C4-2B (cell line): ENCODE results near the gene SPTB.

Source experiments
- ZFX ChIP-seq: fragments of 450-650 bp; IDR thresholded peaks from 2 replicates; pipeline ENCODE4 v1.6.1; 2017
- TF ChIP-seq, protein P1 (sequence below): fragments of 450-650 bp; conservative IDR thresholded peaks from 2 replicates; pipeline ENCODE4 v1.5.1; 2017; ENCODE audit warnings: mild to moderate bottlenecking

- TF ChIP-seq, protein P1, sequence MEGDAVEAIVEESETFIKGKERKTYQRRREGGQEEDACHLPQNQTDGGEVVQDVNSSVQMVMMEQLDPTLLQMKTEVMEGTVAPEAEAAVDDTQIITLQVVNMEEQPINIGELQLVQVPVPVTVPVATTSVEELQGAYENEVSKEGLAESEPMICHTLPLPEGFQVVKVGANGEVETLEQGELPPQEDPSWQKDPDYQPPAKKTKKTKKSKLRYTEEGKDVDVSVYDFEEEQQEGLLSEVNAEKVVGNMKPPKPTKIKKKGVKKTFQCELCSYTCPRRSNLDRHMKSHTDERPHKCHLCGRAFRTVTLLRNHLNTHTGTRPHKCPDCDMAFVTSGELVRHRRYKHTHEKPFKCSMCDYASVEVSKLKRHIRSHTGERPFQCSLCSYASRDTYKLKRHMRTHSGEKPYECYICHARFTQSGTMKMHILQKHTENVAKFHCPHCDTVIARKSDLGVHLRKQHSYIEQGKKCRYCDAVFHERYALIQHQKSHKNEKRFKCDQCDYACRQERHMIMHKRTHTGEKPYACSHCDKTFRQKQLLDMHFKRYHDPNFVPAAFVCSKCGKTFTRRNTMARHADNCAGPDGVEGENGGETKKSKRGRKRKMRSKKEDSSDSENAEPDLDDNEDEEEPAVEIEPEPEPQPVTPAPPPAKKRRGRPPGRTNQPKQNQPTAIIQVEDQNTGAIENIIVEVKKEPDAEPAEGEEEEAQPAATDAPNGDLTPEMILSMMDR, result no peak
- TF ChIP-seq ZFX, result no peak
Measured at GRCh38 chr14:64700290-64700689, 179.4 kb downstream of the SPTB start.
